Epithelial cell of proximal tubule (primary cell): ENCODE data around the gene FAM76B. TPM values are rescaled to one million over a fixed set of nuclear protein-coding genes. Genes with fewer than 3 reads are reported as not detected.

Experiments used
- DNase-seq: peaks from one replicate; pipeline ENCODE4 v3.0.0-alpha.2; 2011; ENCODE audit warnings: low read depth
- H3K4me3 ChIP-seq: 2 replicates; pipeline ENCODE4 v1.5.1; 2011; ENCODE audit warnings: low read depth, mild to moderate bottlenecking, low read length
- total RNA-seq: library from RNA; depleted of rRNA; stranded (reverse); fragments of >200 nt; gene quantifications from 2 replicates; pipeline ENCODE4 v1.2.3, GENCODE V29; 2015
- TF ChIP-seq, protein P1 (sequence below): conservative IDR thresholded peaks from 2 replicates; pipeline ENCODE4 v1.5.1; 2012; ENCODE audit warnings: low read depth, mild to moderate bottlenecking, low read length

The FAM76B gene
- total RNA-seq, 1 donor from 2014 or later, result 20.1 TPM

DNA sequence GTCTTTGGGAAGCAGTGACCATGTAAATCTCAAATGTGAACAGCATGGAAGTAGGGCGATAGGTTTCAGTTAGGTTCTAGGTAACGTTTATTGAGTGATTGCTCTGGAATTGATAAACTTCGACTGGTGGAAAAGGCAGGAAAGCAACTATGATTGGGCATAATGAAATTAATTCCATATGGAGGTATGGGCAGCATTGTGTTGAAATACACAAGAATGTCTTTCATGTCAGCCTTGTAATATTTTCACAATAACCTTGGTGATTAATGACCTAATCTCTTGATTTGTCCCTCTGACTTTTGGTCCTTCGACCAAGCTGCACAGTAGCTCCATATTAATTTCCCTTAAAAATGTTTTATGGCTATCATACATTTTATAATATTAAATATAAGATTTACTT is 3.5 kb upstream of the FAM76B start:
- TF ChIP-seq, protein P1, sequence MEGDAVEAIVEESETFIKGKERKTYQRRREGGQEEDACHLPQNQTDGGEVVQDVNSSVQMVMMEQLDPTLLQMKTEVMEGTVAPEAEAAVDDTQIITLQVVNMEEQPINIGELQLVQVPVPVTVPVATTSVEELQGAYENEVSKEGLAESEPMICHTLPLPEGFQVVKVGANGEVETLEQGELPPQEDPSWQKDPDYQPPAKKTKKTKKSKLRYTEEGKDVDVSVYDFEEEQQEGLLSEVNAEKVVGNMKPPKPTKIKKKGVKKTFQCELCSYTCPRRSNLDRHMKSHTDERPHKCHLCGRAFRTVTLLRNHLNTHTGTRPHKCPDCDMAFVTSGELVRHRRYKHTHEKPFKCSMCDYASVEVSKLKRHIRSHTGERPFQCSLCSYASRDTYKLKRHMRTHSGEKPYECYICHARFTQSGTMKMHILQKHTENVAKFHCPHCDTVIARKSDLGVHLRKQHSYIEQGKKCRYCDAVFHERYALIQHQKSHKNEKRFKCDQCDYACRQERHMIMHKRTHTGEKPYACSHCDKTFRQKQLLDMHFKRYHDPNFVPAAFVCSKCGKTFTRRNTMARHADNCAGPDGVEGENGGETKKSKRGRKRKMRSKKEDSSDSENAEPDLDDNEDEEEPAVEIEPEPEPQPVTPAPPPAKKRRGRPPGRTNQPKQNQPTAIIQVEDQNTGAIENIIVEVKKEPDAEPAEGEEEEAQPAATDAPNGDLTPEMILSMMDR, result no peak
- DNase-seq, result no peak
- no peak overlapping the region for H3K4me3 ChIP-seq

DNA sequence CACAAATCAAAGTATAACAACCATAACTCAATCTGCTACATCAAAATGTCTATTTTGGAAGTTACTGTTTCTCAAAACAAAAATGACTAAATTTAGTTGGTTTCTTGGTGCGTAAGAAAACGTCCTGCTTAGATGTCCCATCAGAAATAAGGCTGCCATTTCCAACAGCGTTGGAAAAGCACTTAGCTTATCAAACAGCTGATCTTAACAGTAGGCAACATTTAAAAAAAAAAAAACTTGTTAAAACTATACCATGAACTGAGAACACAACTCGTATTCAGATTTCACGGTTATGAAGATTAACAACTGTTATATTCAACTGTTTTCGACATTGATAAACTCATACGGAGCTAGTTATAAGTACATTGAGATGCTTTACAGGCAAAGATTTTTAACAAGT is 3.1 kb upstream of the FAM76B start:
- no peak overlapping the region for H3K4me3 ChIP-seq
- no peak for DNase-seq
- TF ChIP-seq, protein P1, result no peak

DNA sequence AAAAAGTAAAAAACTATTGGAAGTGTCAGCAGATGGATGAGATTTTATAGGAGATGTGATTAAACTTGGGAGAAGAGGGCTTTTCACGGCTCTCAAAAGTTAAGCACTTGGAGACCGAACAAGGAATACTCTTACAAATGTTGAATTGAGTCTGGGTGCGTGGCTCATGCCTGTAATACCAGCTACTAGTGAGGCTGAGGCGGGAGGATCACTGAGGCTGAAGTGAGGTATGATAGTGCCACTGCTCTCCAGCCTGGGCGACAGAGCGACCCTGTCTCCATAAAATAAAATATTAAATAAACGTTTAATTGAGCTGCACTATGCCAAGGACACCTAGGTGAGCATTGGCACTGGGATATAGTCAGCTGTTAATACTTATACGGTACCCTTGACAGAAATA is 2.6 kb upstream of the FAM76B start:
- peak overlapping the region; percentile 96 for H3K4me3 ChIP-seq
- no peak for DNase-seq
- TF ChIP-seq, protein P1, result no peak

DNA sequence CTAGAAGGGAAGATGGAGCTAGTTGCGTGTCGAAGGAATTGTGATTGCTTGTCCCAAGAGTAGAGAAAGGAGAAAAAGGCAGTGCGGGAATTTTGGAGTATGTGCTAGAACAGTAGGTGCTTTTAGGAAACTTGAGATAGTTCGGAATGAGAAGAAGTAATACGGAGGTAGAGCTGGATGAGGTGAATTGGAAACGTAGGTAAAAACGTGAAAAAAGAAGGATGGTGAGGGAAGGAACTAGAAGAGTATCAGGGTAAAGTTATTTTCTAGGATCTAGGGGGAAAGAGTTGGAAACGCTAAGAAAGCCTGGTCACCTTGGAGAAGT is 2.1 kb upstream of the FAM76B start:
- TF ChIP-seq, protein P1, result no peak
- DNase-seq, result no peak
- peak overlapping the region; percentile 96 for H3K4me3 ChIP-seq

DNA sequence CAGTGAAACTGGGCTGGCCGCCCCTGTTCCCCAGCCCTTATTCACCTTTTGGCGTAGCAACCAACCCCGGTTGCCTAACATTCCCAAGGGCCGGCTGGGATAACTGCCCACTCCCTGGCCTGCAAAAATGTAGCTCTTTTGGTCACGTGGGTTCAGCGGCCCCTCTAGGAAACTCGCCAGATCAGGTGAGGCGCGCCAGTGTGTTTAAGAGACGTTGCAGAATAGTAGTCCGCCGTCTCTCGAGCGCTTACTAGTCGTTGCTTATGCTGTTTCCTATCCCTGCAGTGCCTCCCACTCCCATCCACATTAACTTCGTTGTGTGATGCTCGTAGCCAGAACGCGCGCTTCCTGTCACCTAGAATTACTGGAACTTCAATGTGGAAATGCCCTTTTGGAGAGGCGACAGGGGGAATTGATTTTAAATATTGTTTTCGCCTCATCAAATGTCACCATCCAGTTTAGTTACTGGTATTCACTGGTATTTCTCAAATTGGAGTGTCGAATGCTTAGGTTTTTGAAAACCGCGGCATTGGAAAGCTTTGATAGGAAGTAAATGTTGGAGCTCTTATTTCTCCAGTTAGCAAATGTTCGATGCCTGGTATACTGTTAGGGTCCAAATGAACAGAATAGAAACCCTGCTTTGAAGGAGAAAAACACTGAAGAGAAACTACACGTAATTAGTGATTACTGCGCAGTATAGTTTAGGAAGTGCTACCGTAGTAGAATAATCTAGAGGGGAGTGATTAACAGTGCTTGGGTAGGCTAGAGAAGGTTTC is 1.5 kb upstream of the FAM76B start:
- DNase-seq, result no peak
- H3K4me3 ChIP-seq, result peak overlapping the region; percentile 96

DNA sequence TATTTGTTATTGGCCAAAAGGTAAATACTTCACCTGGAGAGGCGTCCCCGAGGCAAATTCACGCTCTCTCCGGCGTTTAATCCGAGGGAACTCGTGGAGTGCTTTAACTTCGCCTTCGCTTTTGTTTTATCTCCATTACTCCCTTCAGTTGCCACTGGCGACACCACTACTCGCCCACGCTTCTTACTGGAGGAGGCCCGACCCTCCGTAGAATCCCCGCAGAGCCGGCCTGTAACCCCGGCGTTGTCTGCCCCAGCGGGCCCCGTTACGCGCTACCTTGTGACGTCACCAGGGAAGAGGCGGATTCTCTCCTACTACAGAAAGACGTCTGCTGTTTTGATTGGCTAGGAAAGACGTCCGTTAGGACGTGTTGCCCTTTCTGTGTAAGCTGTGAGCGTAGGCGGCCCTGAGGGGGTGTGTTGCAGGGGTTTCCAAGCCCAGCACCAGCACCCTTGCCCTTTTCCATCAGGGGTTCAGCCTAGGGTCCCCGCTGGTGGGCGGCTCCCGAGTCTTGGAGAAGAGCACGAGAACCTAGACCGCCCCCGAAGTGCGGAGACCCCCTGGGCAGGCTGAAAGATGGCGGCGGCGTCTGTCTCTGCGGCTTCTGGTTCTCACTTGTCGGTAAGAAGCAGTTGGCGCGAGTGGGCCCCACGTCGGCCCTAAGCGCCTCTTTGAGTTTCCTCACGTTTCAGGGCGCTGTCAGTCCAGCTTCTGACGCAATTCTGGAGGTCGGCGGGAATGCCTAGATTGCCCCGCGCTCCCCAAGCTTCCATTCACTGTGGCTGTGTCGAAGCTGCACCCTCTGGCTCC is 746 bp upstream of the FAM76B start, which contains the start of gene CEP57:
CEP57 (plus strand) TSS at position 376 of the 810 bp plus-strand sequence; CDS start at position 577, 201 bp downstream.
- peak within 1 kb of the TSS; percentile 96 for H3K4me3 ChIP-seq
- TF ChIP-seq, protein P1, result no peak
- peak; percentile 92 for DNase-seq

More for the DNA sequence above, 1.5 kb upstream of the FAM76B start:
- TF ChIP-seq, protein P1, result no peak
